ENCODE data around the gene PCSK5.

DNA sequence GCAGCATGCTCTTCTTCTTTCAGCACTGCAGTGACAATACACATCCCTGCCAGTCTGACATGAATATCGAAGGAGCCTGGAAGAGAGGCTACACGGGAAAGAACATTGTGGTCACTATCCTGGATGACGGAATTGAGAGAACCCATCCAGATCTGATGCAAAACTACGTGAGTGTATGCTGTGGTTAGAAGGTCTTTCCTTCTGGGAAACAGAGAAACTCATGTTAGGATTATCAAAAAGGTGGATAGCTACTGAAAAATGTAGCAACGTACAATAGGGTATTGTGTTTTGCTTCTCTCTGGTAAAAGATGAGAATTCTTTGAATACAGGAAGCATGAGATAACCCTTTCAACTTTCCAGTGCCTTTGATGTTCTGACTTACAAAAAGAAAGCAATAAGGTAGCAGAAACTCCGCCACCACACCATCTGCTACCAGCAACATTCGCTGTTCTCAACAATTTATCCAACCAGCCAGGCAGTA lies 133.3 kb downstream of the PCSK5 start:
- no peak for TF ChIP-seq EP300 (IDR thresholded peaks at IDR 0.05)
- TF ChIP-seq, protein P1, sequence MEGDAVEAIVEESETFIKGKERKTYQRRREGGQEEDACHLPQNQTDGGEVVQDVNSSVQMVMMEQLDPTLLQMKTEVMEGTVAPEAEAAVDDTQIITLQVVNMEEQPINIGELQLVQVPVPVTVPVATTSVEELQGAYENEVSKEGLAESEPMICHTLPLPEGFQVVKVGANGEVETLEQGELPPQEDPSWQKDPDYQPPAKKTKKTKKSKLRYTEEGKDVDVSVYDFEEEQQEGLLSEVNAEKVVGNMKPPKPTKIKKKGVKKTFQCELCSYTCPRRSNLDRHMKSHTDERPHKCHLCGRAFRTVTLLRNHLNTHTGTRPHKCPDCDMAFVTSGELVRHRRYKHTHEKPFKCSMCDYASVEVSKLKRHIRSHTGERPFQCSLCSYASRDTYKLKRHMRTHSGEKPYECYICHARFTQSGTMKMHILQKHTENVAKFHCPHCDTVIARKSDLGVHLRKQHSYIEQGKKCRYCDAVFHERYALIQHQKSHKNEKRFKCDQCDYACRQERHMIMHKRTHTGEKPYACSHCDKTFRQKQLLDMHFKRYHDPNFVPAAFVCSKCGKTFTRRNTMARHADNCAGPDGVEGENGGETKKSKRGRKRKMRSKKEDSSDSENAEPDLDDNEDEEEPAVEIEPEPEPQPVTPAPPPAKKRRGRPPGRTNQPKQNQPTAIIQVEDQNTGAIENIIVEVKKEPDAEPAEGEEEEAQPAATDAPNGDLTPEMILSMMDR (IDR thresholded peaks at IDR 0.05), result no peak

Data from stomach (tissue), 4 donors.